Measurements from ENCODE around the gene BLACAT1. TPM values are rescaled to one million over a fixed set of nuclear protein-coding genes. Genes with fewer than 3 reads are reported as not detected.

Gene BLACAT1
- total and polyA plus RNA-seq, 2 of the 13 experiments (the other 11 are each of a cell fraction or from before 2014, with no cell fraction given): 1.2 to 2.8 TPM

- TF ChIP-seq KIAA2018 (CRISPR knock-in tag; IDR thresholded peaks at IDR 0.05; ENCODE audit: borderline replicate concordance): no peak
These were observed 46.4 kb upstream of the BLACAT1 start (continued) for GRCh38 chr1:205502111-205502810.

Measured in HepG2 (cell line).